Muscle of arm (tissue), 12 donors: ENCODE results near the gene TLR1. TPM values are rescaled to one million over a fixed set of nuclear protein-coding genes. Genes with fewer than 3 reads are reported as not detected.
"Not testable (repeated sequence)": the region's sequence is repeated elsewhere in the genome, so short reads cannot be mapped to it uniquely, and the experiment has no call there.

ENCODE experiments used
- DNase-seq: peaks from one replicate; pipeline ENCODE4 v3.0.0-alpha.2; 2013
- polyA plus RNA-seq, 12 donors: library from polyadenylated mRNA; unstranded; fragments of 120-200 nt; gene quantifications; one replicate each; pipeline ENCODE4 v1.2.1, GENCODE V29; 2013; ENCODE audit not compliant: insufficient read length in 12 of 12

TLR1 gene
- polyA plus RNA-seq, 12 donors, result 1.9 to 6.0 (median 3.3) TPM; not detected in 2

DNA sequence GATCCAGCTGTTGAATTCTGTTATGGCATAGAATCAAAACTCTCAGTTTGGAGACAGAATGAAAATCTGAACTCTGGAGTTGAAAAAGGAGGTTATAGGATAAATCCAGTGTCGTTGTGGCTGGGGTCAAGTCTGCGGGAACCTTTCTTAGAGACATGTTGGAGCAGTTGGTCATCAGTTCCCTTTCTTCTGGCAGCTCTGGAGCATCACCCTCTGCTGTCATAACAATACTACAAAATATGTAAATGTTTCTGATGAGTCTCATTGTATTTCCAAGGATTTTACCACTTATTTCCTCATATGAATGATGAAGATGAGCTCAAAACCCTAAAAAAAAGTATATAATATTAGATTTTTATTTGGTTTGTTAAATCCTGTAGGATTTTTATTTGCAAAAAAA, 29.3 kb downstream of the TLR1 start:
- no peak for DNase-seq

GRCh38 chr4:38774181-38774955, 30.2 kb downstream of the TLR1 start:
- DNase-seq, result no peak

DNA sequence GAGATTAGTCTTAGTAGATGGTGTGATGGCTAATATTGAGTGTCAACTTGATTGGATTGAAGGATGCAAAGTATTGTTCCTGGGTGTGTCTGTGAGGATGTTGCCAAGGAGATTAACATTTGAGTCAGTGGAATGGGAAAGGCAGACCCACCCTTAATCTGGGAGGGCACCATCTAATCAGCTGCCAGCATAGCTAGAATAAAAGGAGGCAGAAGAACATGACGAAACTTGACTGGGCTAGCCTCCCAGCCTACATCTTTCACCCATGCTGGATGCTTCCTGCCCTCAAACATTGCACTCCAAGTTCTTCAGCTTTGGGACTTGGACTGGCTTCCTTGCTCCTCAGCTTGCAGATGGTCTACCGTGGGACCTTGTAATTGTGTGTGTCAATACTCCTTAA, 34.3 kb downstream of the TLR1 start:
- not testable (repeated sequence) for DNase-seq

DNA sequence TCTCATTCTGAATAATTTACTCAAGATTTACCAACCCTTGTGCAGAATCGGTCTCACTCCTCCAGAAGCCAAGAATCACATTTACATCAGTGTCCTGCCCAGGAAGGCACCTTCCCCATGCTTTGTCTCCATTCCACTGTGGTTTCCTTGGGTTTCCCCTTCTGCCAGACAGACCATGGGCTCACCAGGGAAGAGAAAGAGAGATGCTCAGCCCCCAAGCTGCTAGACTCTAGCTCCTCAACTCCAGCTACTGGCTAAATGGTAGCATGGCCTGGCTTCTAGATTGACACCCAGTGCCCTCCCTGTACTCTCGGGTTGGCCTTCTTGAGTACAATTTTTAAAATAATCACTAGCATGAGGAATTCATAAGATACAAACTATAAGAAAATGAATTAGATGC, 34.7 kb downstream of the TLR1 start:
- no peak for DNase-seq

- no peak for DNase-seq
Observed at GRCh38 chr4:38769441-38769840, 35.1 kb downstream of the TLR1 start.

DNA sequence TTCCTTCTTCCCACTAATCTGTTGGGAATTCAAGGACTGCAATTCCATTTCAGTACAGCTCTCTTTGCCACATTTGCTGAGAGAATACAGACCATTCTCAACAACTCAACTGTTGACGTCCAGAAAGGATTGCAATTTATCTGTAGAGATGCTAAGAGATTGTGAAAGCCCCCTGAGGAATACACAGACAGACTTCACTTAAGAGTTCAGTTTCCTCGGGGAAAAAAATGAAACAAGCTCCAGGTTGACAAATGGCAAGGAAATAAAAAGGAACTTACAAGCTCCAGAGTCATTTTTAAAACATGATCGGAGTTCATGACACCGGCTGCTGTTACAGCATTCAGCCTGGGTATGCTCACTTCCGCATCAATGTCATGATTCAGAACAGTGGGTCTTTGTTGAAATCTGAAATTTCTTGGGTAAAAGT, 35.6 kb downstream of the TLR1 start:
- DNase-seq, result no peak

- not testable (repeated sequence) for DNase-seq
Observed at GRCh38 chr4:38766940-38767339, 37.7 kb downstream of the TLR1 start.

DNA sequence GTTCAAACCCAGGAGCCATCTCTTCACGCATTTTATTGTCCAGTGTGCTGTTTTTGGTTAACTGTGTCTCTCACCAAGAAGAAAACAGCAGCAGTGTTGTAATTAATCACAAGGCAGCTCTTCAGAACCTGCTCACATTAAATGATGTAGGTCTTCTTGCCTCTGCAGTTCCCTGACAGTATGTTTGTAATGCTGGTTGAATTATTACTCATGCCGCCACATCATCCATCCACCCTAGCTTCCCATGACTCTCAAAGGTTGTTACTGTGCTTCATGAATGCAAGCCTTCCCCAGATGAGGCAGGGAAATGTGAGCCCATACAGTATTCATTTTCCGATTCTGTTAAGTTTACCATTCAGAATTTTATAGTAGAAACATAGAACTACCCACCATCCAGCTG, 39.2 kb downstream of the TLR1 start:
- DNase-seq, result no peak

DNA sequence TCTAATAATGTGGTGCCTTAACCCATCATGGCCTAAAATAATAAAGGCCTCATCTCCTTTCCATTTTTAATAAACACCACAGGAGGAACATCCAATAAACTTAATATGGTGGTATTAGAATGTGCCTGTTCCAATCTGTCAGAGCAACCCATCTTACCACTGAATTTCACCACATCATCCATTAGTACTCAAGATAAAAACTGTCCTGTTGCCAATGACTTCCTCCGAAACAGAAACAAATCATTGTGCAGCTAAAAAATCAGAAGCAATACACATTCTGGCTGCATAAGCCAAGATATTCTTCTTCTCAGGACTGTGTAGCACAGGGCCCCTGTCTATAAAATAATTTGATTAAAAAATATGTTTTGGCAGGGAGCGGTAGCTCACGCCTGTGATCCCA, 40.3 kb downstream of the TLR1 start:
- no peak for DNase-seq

GRCh38 chr4:38762560-38762959, 42.0 kb downstream of the TLR1 start:
- DNase-seq, result no peak

GRCh38 chr4:38759790-38760122, 44.8 kb downstream of the TLR1 start:
- no peak for DNase-seq

DNA sequence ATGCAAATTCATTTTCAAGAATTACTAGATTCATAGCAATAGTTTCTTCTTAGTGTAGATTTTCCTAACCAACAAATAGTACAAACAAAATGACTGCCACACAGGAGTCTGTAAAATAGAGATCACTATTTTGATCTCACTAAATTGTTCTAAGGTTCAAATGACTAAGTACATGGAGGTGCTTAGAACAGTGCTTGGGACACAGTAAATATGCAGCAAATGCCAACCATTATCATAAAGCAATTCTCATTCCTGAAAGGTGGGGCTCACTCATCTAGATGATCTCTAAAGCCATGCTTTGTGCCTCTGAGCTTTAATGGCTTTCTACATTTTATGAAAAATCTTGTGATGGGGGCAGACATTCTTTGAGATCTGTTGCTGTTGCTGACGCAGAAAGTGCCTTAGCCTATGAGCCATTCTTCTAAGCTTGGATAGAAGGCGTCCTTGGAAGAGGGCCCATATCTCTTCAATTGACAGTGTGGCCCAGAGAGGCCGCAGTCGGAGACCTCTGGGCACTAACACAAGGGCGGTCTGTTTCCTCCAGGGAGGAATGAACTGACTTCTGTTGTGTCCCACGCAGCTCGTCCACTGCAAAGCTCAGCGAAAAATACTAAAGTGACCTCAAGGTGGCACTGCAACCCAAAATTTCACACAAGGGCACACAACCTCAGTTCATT, 45.3 kb downstream of the TLR1 start:
- DNase-seq, result peak; percentile 66

GRCh38 chr4:38757945-38758600, 46.5 kb downstream of the TLR1 start:
- no peak for DNase-seq

- DNase-seq, result peak; percentile 88
Observed at GRCh38 chr4:38752941-38753806, 51.4 kb downstream of the TLR1 start.

- DNase-seq, result peak; percentile 34
Observed at GRCh38 chr4:38752372-38752940, 52.1 kb downstream of the TLR1 start.

DNA sequence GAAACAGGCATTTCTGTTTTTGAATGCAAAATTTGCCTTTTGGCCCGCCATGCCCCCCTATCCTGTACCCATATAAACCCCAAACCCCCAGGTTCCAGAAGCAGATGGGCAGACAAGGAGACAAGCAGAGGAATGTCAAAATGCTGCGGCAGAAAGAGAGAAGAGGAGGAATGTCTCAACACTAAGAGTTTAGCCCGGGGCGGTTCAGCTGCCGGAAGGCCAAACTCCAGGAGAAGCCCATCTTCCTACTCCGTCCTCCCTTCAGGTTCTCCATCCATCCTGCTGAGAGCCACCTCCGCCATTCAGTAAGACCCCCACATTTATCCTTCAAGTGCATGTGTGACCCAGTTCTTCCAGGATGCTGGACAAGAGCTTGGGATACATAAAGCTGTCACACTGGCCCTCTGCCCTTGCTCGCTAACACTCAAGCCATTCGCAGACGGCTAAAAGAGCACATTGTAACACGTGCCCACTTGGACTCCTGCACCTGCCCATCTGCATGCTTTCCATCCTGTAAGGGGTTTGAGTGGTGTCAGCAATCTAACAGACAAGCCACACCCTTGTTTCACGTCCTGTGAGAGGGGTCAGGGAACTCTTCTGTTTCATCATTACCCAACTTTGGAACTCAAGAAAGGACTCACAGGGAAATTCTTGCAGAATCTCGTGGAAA, 53.1 kb downstream of the TLR1 start:
- no peak for DNase-seq

DNA sequence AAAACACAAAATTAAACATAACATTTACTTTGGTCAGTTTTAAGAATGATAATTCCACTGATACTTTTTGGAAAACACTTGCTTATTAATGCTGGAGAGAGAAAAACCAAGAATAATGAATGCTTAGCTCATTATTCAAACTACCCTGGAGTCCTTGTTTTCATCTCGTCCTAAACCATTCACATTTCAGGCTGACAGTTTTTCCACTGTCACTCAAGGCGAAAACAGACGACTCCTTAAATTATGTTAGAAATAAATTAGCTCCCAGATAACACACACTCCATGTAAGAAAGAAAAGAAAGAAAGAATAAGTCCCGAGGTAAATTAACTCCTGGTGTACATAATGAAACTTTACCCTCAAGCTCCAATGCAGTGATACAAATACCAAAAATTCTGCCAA, 55.3 kb downstream of the TLR1 start:
- no peak for DNase-seq

DNA sequence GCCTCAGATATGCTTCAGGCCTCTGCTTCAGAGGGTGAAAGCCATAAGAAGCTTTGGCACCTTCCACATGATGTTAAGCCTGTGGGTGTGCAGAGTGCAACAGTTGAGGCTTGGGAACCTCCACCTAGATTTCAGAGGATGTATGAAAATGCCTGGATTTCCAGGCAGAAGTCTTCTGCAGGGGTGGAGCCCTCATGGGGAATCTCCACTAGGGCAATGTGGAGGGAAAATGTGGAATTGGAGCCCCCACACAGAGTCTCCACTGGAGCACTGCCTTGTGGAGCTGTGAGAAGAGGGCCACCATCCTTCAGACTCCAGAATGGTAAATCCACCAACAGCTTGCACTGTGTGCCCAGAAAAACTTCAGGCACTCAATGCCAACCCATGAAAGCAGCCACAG, 57.0 kb downstream of the TLR1 start:
- no peak for DNase-seq
